Activated naive CD4-positive, alpha-beta T cell treated with anti-CD3 and anti-CD28 coated beads for 36 hours (primary cell): ENCODE data around the gene ST14. TPM values are rescaled to one million over a fixed set of nuclear protein-coding genes. Genes with fewer than 3 reads are reported as not detected.

Experiments
- CTCF ChIA-PET: fragments of 350-600 bp; sonication (Branson Sonifier 250); formaldehyde crosslinking; loops from one replicate; lab custom pipeline; 2021; ENCODE audit warnings: antibody characterized with exemption; lab: Charles Lee
- DNase-seq: peaks from one replicate; pipeline ENCODE4 v3.0.0-alpha.2; 2020
- H3K27ac Mint-ChIP-seq: one replicate; pipeline ENCODE4 v1.8.0; 2021; ENCODE audit warnings: mild to moderate bottlenecking, mixed read lengths
- H3K27me3 Mint-ChIP-seq: one replicate; pipeline ENCODE4 v1.8.0; 2021; ENCODE audit warnings: low read depth, mixed read lengths
- H3K36me3 Mint-ChIP-seq: one replicate; pipeline ENCODE4 v1.8.0; 2021; ENCODE audit warnings: low read depth, mixed read lengths
- H3K4me1 Mint-ChIP-seq: one replicate; pipeline ENCODE4 v1.8.0; 2021; ENCODE audit warnings: low read depth, mixed read lengths
- H3K4me3 Mint-ChIP-seq: one replicate; pipeline ENCODE4 v1.8.0; 2021; ENCODE audit warnings: mild to moderate bottlenecking, moderate library complexity, mixed read lengths
- H3K9me3 Mint-ChIP-seq: one replicate; pipeline ENCODE4 v1.8.0; 2021; ENCODE audit warnings: mixed read lengths
- intact Hi-C: fragments of 100-400 bp; cut with micrococcal nuclease; formaldehyde crosslinking; loops from one replicate; pipeline ENCODE4 v1.15.1; 2023
- total RNA-seq, 2 experiments: library from RNA; stranded (reverse); gene quantifications; one replicate each; pipeline ENCODE4 v1.2.3, GENCODE V29; 2021

Gene ST14
- total RNA-seq, 2 experiments from 2014 or later: not detected

DNA sequence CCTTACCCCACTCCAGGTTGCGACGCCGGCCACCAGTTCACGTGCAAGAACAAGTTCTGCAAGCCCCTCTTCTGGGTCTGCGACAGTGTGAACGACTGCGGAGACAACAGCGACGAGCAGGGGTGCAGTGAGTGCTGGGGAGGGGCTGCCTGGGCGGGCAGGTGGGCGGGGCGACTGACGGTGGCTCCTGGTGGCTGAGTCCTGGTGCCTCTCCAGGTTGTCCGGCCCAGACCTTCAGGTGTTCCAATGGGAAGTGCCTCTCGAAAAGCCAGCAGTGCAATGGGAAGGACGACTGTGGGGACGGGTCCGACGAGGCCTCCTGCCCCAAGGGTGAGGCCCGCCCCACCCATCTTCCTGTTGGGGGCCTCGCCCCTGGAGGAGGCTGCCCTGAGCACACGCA lies 38.7 kb downstream of the ST14 start:
- H3K9me3 Mint-ChIP-seq: no peaks in the 10 kb centered on the region
- CTCF ChIA-PET: interaction anchor here (1.2 kb wide), 1 partner anchor 14 kb away, joined by 4 read pairs; no protein-coding TSS in a partner anchor
- no peaks in the 10 kb centered on the region for H3K27me3 Mint-ChIP-seq
- DNase-seq: no peak
- H3K27ac Mint-ChIP-seq: no peak overlapping the region
- intact Hi-C loops: no loop called here
- H3K36me3 Mint-ChIP-seq: no peaks in the 10 kb centered on the region
- H3K4me3 Mint-ChIP-seq: no peak overlapping the region
- H3K4me1 Mint-ChIP-seq: no peaks in the 10 kb centered on the region

DNA sequence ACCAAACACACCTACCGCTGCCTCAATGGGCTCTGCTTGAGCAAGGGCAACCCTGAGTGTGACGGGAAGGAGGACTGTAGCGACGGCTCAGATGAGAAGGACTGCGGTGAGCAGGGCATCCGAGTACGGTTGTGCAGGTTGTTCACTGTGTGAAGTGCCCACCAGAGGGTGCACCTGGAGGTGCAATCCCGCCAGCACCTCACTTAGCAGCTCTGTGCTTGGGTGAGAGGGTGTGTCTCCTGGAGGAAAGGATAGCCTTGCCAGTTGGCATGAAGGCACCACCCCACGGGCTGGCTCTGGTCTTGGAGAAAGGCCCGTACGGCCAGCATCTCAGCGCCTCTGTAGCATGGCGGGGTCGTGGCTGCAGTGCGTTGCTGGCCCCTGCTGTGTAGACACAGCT lies 39.4 kb downstream of the ST14 start:
- Mint-ChIP-seq H3K9me3 (no peaks in the 10 kb centered on the region), H3K4me3 (no peak overlapping the region), H3K36me3 (no peaks in the 10 kb centered on the region), H3K4me1 (no peaks in the 10 kb centered on the region), H3K27ac (no peak overlapping the region), H3K27me3 (no peaks in the 10 kb centered on the region)
- CTCF ChIA-PET: no interaction called here
- intact Hi-C loops: no loop called here
- no peak for DNase-seq

DNA sequence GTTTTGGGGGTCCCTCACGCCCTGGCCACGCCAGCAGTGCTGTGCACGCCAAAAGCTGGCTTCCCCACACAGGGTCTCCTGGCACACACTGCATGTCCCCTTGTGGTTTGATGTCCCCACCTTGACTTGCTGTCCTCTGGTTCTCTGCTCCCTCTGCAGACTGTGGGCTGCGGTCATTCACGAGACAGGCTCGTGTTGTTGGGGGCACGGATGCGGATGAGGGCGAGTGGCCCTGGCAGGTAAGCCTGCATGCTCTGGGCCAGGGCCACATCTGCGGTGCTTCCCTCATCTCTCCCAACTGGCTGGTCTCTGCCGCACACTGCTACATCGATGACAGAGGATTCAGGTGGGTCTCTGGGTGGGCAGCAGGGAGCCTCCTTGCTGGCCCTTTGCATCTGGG lies 40.2 kb downstream of the ST14 start:
- Mint-ChIP-seq H3K27me3 (no peaks in the 10 kb centered on the region), H3K9me3 (no peaks in the 10 kb centered on the region), H3K36me3 (no peaks in the 10 kb centered on the region), H3K4me3 (no peak overlapping the region), H3K4me1 (no peaks in the 10 kb centered on the region), H3K27ac (no peak overlapping the region)
- DNase-seq: no peak
- CTCF ChIA-PET: interaction anchor here (1.8 kb wide), 1 partner anchor 13 kb away, joined by 5 read pairs; no protein-coding TSS in a partner anchor
- intact Hi-C loops: no loop called here

DNA sequence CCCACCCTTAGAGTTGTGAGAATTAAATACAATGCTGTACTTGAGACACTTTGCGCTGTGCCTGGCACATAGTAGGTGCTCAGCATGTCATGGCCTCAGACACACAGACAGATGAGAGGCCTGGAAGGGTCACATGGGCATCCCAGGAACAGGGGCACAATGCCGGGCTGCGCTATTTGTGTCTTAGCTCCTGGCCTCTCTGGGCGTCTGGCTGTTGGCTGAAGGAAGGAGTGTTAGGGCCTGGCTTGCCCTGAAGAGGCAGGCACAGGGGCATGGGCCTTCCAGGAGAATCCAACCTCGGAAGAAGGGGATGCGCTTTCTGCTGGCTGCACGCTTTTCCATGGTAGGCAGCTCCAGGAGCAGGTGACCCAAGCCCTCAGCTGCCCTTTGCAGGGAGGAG lies 41.4 kb downstream of the ST14 start:
- Mint-ChIP-seq H3K36me3 (no peaks in the 10 kb centered on the region), H3K27me3 (no peaks in the 10 kb centered on the region), H3K27ac (no peak overlapping the region), H3K4me1 (no peaks in the 10 kb centered on the region), H3K4me3 (no peak overlapping the region), H3K9me3 (no peaks in the 10 kb centered on the region)
- intact Hi-C loops: no loop called here
- no peak for DNase-seq
- CTCF ChIA-PET: interaction anchor here (1.8 kb wide), 1 partner anchor 12 kb away, joined by 5 read pairs; no protein-coding TSS in a partner anchor

DNA sequence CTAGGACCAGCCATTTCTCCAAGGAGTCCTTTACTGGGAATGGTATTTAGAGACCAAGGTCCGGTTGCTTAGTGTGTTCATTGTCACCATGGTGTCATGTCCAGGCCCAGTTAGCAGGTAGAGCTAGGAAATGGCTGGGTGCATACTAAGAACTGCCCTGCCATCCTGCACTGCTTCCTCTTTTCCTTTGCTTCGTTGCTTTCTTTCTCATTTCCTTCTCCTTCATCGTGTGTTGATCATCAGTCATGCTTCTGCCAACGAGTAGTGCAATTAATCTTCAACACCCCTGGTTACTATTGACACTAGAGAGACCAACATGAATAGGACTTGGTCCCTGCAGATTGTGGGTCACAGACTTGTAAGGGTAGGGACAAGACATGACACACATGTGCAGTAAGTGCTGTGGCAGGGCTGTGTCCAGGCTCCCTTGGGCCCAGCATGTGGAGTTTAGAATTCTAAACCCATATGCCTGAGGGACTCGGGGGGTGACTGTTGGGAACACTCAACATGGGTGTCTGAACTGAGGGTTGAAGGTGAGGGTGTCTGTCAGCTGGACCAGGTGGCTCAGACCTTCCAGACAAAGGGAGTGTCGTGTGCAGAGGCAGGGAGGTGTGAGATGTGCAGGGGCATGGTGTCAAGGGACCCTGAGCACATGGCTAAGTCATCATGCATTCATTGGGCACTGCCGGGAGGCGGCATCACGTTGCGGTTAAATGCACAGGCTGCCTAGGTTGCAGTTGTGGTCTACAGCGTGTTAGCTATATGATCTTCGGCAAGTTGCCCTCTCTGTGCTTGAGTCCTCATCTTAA lies 42.6 kb downstream of the ST14 start:
- Mint-ChIP-seq H3K27ac (no peak overlapping the region), H3K4me3 (no peak overlapping the region), H3K27me3 (no peaks in the 10 kb centered on the region), H3K36me3 (no peaks in the 10 kb centered on the region), H3K4me1 (no peaks in the 10 kb centered on the region), H3K9me3 (no peaks in the 10 kb centered on the region)
- DNase-seq: no peak
- CTCF ChIA-PET: interaction anchor here (0.5 to 1.1 kb wide), 2 partner anchors 494 to 660 kb away, joined by 3 to 4 read pairs; no protein-coding TSS in a partner anchor
- intact Hi-C loops: no loop called here

DNA sequence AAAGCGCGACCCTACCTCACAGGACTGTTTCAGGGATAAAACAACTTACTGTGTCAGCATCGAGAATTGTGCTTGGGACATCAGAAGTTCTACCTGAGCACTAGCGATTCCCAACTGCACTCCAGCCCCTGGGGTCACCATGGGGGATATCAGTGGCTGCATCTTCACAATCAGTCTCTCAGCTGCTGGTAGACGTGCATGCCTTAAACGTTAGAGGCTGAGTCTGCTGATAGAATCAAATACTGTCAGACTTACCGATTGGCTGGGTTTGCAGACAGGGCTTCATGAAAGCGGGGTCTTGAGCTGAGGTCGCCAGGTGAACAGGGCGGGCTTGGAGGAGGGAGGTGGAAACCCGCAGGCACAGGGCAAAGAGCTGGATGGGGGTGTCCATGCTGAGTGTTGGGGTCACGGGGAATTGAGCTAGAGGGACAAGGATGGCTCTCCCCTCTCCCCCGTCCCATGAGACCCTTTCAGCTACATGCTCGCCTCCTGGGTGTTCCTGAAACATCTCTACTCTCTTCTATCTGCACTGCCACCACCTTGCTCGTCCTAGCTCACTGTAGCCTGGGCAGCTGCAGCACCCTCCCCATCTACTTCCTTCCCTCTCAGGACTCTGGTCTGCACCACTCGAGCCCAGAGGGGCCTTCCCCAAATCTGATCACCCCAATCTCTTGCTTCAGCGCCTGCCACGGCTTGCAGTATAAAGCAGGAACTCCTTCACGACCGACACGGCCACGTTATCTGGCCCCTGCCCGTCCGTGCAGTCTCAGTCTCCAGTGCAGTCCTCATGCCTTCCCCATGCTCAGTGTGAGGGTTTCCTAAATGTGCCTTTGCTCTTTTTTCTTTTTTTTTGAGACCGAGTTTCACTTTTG lies 43.5 kb downstream of the ST14 start:
- H3K4me3 Mint-ChIP-seq: no peak overlapping the region
- CTCF ChIA-PET: interaction anchor here (1.1 kb wide), 1 partner anchor 659 kb away, joined by 4 read pairs; no protein-coding TSS in a partner anchor
- intact Hi-C loops: no loop called here
- no peaks in the 10 kb centered on the region for H3K27me3 Mint-ChIP-seq
- no peak overlapping the region for H3K27ac Mint-ChIP-seq
- DNase-seq: no peak
- no peaks in the 10 kb centered on the region for H3K4me1 Mint-ChIP-seq
- no peaks in the 10 kb centered on the region for H3K36me3 Mint-ChIP-seq
- H3K9me3 Mint-ChIP-seq: no peaks in the 10 kb centered on the region

DNA sequence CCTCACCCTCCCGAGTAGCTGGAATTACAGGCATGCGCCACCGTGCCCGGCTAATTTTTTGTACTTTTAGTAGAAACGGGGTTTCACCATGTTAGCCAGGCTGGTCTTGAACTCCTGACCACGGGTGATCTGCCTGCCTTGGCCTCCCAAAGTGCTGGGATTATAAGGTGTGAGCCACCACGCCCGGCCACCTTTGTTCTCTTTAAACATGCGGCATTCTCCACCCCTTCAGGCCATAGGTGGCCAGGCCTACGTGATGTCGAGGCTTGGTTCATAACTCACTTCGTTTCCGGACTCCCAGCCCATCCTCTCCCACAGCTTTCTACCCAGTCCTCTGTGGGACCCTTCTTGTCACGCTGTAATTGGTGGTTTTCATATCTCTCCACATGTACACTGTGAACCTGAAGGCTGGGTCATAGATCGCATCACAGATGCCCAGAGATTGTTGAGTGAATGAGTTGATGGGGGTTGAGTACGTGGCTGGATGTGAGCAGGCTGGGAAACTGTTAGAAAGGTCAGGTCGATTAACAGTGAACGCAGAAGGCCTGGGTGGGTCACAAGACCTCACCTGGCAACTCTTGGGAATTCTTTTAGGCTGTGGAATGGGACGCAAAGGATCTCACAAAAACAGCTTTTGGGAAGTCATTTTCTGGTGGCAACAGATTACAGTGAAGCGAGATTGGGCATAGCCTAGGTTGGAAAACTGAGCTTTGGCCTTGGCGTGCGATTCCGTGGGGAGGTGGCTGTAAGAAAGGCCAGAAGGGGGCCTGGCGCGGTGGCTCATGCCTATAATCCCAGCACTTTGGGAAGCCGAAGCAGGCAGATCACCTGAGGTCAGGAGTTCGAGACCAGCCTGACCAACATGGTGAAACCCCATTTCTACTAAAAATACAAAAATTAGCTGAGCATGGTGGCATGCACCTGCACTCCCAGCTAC lies 44.5 kb downstream of the ST14 start:
- Mint-ChIP-seq H3K4me1 (no peaks in the 10 kb centered on the region), H3K4me3 (no peak overlapping the region), H3K36me3 (no peaks in the 10 kb centered on the region), H3K27ac (no peak overlapping the region), H3K27me3 (no peaks in the 10 kb centered on the region), H3K9me3 (no peaks in the 10 kb centered on the region)
- intact Hi-C loops: no loop called here
- CTCF ChIA-PET: interaction anchor here (1.1 kb wide), 1 partner anchor 658 kb away, joined by 4 read pairs; no protein-coding TSS in a partner anchor
- no peak for DNase-seq

DNA sequence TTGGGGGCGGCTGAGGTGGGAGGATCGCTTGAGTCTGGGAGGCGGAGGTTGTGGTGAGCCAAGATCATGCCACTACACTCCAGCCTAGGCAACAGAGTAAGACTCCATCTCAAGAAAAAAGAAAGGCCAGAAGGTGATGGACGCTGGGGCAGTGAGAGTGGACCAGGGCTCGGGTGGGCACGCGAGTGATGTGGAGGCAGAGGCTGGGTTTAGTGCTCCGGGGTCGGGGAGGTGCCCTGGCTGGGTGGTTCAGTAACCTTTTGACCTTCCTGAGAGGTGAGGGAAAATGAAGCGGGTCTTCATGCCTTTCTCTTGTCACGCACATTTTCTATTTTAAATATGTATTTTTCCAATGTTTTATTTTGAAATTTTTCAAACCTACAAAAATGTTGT lies 45.1 kb downstream of the ST14 start:
- Mint-ChIP-seq H3K4me1 (no peaks in the 10 kb centered on the region), H3K4me3 (no peak overlapping the region), H3K27me3 (no peaks in the 10 kb centered on the region), H3K36me3 (no peaks in the 10 kb centered on the region), H3K9me3 (no peaks in the 10 kb centered on the region), H3K27ac (no peak overlapping the region)
- no peak for DNase-seq
- CTCF ChIA-PET: no interaction called here
- intact Hi-C loops: no loop called here

DNA sequence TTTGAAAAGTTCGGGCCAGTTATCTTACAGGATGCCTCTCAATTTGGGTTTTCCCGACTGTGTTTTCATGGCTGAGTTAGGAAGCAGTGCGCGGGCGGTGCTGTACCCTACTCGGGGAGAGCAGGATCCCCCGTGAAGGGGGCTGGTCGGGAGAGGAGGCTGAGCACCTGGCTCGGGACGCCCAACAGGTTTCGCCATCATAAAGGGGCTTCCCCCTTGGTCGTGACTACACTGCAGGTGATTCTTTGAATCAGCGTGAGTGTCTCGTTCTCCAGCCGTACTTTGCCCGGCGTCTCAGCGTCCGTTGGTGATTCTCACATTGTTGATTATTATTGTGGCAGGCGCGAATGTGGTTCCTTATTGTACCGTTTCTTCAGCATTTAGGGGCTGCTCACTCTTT lies 46.6 kb downstream of the ST14 start:
- Mint-ChIP-seq H3K27ac (no peak overlapping the region), H3K36me3 (no peaks in the 10 kb centered on the region), H3K9me3 (no peaks in the 10 kb centered on the region), H3K4me3 (no peak overlapping the region), H3K4me1 (no peaks in the 10 kb centered on the region), H3K27me3 (no peaks in the 10 kb centered on the region)
- no peak for DNase-seq
- intact Hi-C loops: no loop called here
- CTCF ChIA-PET: no interaction called here

DNA sequence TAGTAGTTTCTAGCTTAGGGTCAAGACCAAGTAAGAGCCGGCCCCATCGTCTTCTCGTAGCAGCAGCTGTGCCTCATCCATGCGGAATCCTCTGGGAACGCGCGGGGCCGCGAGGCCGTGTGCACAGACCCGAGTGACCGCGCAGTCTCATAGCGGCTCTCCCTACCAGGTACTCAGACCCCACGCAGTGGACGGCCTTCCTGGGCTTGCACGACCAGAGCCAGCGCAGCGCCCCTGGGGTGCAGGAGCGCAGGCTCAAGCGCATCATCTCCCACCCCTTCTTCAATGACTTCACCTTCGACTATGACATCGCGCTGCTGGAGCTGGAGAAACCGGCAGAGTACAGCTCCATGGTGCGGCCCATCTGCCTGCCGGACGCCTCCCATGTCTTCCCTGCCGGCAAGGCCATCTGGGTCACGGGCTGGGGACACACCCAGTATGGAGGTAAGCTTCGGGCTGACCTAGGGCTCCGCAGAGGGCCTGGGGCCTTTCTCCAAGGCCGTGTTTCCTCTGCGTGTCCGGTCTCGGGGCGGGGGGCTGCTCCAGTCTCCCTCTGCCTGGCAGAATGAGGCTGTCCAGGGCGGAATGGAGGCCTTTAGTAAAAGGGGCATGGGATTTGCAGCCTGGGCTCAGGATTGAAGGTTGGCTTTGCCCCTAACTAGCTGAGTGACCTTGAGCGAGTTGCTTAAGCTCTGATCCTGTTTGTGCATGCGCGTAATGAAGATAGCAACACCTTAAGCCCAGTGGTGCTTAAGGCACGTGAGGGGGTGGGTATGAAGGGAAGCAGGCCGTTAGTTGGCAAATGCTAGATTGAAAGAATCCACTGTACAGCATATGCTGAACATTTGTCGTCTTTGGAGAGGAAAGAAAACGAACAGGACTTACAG lies 48.9 kb downstream of the ST14 start:
- no peak for DNase-seq
- Mint-ChIP-seq H3K27me3 (no peaks in the 10 kb centered on the region), H3K27ac (no peak overlapping the region), H3K4me3 (no peak overlapping the region), H3K4me1 (no peaks in the 10 kb centered on the region), H3K36me3 (no peaks in the 10 kb centered on the region), H3K9me3 (no peaks in the 10 kb centered on the region)
- CTCF ChIA-PET: interaction anchor here (0.6 kb wide), 1 partner anchor 142 kb away, joined by 3 read pairs; no protein-coding TSS in a partner anchor
- intact Hi-C loops: no loop called here
